Prostate gland (tissue), 2 donors: ENCODE results near the gene TMEM123. TPM values are rescaled to one million over a fixed set of nuclear protein-coding genes. Genes with fewer than 3 reads are reported as not detected.

ENCODE experiments used
- DNase-seq: peaks from one replicate; pipeline ENCODE4 v3.0.0-alpha.2; 2019; ENCODE audit warnings: low spot score
- H3K27ac ChIP-seq, 2 donors: fragments of 200-600 bp; sonication (generic); 2 replicates each; pipeline ENCODE4 v1.5.1; 2017 to 2019
- H3K27me3 ChIP-seq: fragments of 200-600 bp; sonication (generic); replicated peaks from 2 replicates; pipeline ENCODE4 v1.5.1; 2019; ENCODE audit not compliant: insufficient read depth
- H3K36me3 ChIP-seq, 2 donors: fragments of 200-600 bp; sonication (generic); 1 replicate in 1 of 2; 2 replicates in 1 of 2; pipeline versions ENCODE4 v1.5.1 to v1.8.1; 2017 to 2019
- H3K4me1 ChIP-seq: fragments of 200-600 bp; sonication (generic); replicated peaks from 2 replicates; pipeline ENCODE4 v1.5.1; 2019
- H3K4me3 ChIP-seq, 2 donors: fragments of 200-600 bp; sonication (generic); 2 replicates each; pipeline ENCODE4 v1.5.1; 2017 to 2019
- H3K9me3 ChIP-seq: fragments of 200-600 bp; sonication (generic); 2 replicates; pipeline ENCODE4 v1.5.1; 2017
- CTCF ChIP-seq, 4 experiments: fragments of 200-600 bp in 2 of 4; fragments of 450-650 bp in 2 of 4; sonication (generic) in 2 of 4; IDR thresholded peaks; 1 replicate in 3 of 4; 2 replicates in 1 of 4; pipeline ENCODE4 v1.5.1; 2016 to 2019; ENCODE audit warnings: antibody characterized with exemption in 4 of 4, mild to moderate bottlenecking in 2 of 4, moderate library complexity in 2 of 4
- POLR2A ChIP-seq: fragments of 450-650 bp; IDR thresholded peaks from one replicate; pipeline ENCODE4 v1.6.1; 2016; ENCODE audit warnings: antibody characterized with exemption, mild to moderate bottlenecking
- POLR2AphosphoS5 ChIP-seq: sonication (generic); formaldehyde crosslinking; IDR thresholded peaks from one replicate; pipeline ENCODE4 v1.6.1; 2017; ENCODE audit warnings: antibody characterized with exemption
- WGBS: methylation state at CpG from one replicate; pipeline ENCODE4 v1.1.5; 2018; 5-methylcytosine and 5-hydroxymethylcytosine counted together
- intact Hi-C: fragments of 100-400 bp; cut with DNase I; formaldehyde crosslinking; loops from one replicate; pipeline ENCODE4 v1.14.2; 2022
- total RNA-seq, 2 donors: library from RNA; depleted of rRNA; stranded (reverse); fragments of >200 nt; gene quantifications; one replicate each; pipeline ENCODE4 v1.1.0, GENCODE V29; 2016

Gene TMEM123
- total RNA-seq, 2 donors from 2014 or later = 205 to 227 TPM

- H3K9me3 ChIP-seq = no peaks in the 10 kb centered on the region
- intact Hi-C loops = no loop called here
- WGBS = 40% methylated on average over 3 of the region's 3 CpGs
- no peak overlapping the region for H3K4me3 ChIP-seq
- H3K27ac ChIP-seq = no peak overlapping the region
- no peak for DNase-seq
- TF ChIP-seq POLR2A (no peak), CTCF (IDR thresholded peaks at IDR 0.05) (no peak), POLR2AphosphoS5 (no peak)
- no peaks in the 10 kb centered on the region for H3K36me3 ChIP-seq
- no peaks in the 10 kb centered on the region for H3K27me3 ChIP-seq
- H3K4me1 ChIP-seq = no peaks in the 10 kb centered on the region
Measured at GRCh38 chr11:102421261-102421660, 31.3 kb downstream of the TMEM123 start.

- Histone ChIP-seq H3K4me1 (no peaks in the 10 kb centered on the region), H3K36me3 (no peaks in the 10 kb centered on the region), H3K9me3 (no peaks in the 10 kb centered on the region), H3K27me3 (no peaks in the 10 kb centered on the region), H3K27ac (no peak overlapping the region), H3K4me3 (no peak overlapping the region)
- DNase-seq = no peak
- no peak for TF ChIP-seq POLR2AphosphoS5
- TF ChIP-seq POLR2A = no peak
- TF ChIP-seq CTCF (IDR thresholded peaks at IDR 0.05) = no peak
- 85% methylated on average over 2 of the region's 2 CpGs for WGBS
- intact Hi-C loops = no loop called here
Measured at GRCh38 chr11:102420547-102420946, 32.0 kb downstream of the TMEM123 start.

- no peaks in the 10 kb centered on the region for H3K4me1 ChIP-seq
- H3K4me3 ChIP-seq = no peak overlapping the region
- H3K9me3 ChIP-seq = no peaks in the 10 kb centered on the region
- intact Hi-C loops = no loop called here
- TF ChIP-seq POLR2A (no peak), POLR2AphosphoS5 (no peak), CTCF (IDR thresholded peaks at IDR 0.05) (no peak)
- no peak overlapping the region for H3K27ac ChIP-seq
- WGBS = 45% methylated on average over 3 of the region's 3 CpGs
- no peaks in the 10 kb centered on the region for H3K27me3 ChIP-seq
- no peak for DNase-seq
- H3K36me3 ChIP-seq = no peaks in the 10 kb centered on the region
Measured at GRCh38 chr11:102419181-102419580, 33.4 kb downstream of the TMEM123 start.

GRCh38 chr11:102416976-102417375, 35.6 kb downstream of the TMEM123 start:
- TF ChIP-seq POLR2AphosphoS5 (no peak), POLR2A (no peak), CTCF (IDR thresholded peaks at IDR 0.05) (no peak)
- H3K4me1 ChIP-seq = no peaks in the 10 kb centered on the region

GRCh38 chr11:102415304-102415916, 37.2 kb downstream of the TMEM123 start:
- 71% methylated on average over 1 of the region's 1 CpG for WGBS
- DNase-seq = no peak
- Histone ChIP-seq H3K36me3 (no peaks in the 10 kb centered on the region), H3K27ac (no peak overlapping the region), H3K9me3 (no peaks in the 10 kb centered on the region), H3K27me3 (no peaks in the 10 kb centered on the region), H3K4me1 (no peaks in the 10 kb centered on the region), H3K4me3 (no peak overlapping the region)
- intact Hi-C loops = no loop called here
- no peak for TF ChIP-seq CTCF (IDR thresholded peaks at IDR 0.05)
- no peak for TF ChIP-seq POLR2A

More at GRCh38 chr11:102416976-102417375, 35.6 kb downstream of the TMEM123 start:
- intact Hi-C loops = no loop called here
- Histone ChIP-seq H3K36me3 (no peaks in the 10 kb centered on the region), H3K27me3 (no peaks in the 10 kb centered on the region), H3K27ac (no peak overlapping the region), H3K4me3 (no peak overlapping the region), H3K9me3 (no peaks in the 10 kb centered on the region)
- 94% methylated on average over 2 of the region's 2 CpGs for WGBS
- DNase-seq = no peak
